ENCODE measurements around the gene SRD5A3.
A peak's percentile ranks its signal among the peaks of the same experiment; 100 is the strongest.
"Not testable (repeated sequence)": the region's sequence is repeated elsewhere in the genome, so short reads cannot be mapped to it uniquely, and the experiment has no call there.

SRD5A3 gene

GRCh38 chr4:55345054-55345453 is 988 bp upstream of the SRD5A3 start:
- Histone ChIP-seq H3K9me3 (ENCODE audit: control insufficient read depth, low read length) (no peaks in the 10 kb centered on the region), H3K4me3 (ENCODE audit: insufficient read depth, low read depth, low read length, poor library complexity, severe bottlenecking) (no peak overlapping the region), H3K36me3 (ENCODE audit: control insufficient read depth, insufficient read depth, low read length) (no peaks in the 10 kb centered on the region), H3K27me3 (replicated peaks; ENCODE audit: control insufficient read depth, insufficient read depth, low read length, poor library complexity, severe bottlenecking) (no peaks in the 10 kb centered on the region), H3K27ac (ENCODE audit: insufficient read depth, low read length, poor library complexity, severe bottlenecking) (no peak overlapping the region), H3K4me1 (ENCODE audit: control insufficient read depth, insufficient read depth, low read length, poor library complexity, severe bottlenecking) (peaks cover 6% of the 10 kb centered on the region)
- no peak for DNase-seq

GRCh38 chr4:55346851-55347255 is 811 bp downstream of the SRD5A3 start:
- no peaks in the 10 kb centered on the region for H3K9me3 ChIP-seq (ENCODE audit: control insufficient read depth, low read length)
- H3K27me3 ChIP-seq (replicated peaks; ENCODE audit: control insufficient read depth, insufficient read depth, low read length, poor library complexity, severe bottlenecking), result no peaks in the 10 kb centered on the region
- peak overlapping the region; percentile 70 for H3K27ac ChIP-seq (ENCODE audit: insufficient read depth, low read length, poor library complexity, severe bottlenecking)
- no peaks in the 10 kb centered on the region for H3K36me3 ChIP-seq (ENCODE audit: control insufficient read depth, insufficient read depth, low read length)
- peak overlapping the region; percentile 89 for H3K4me3 ChIP-seq (ENCODE audit: insufficient read depth, low read depth, low read length, poor library complexity, severe bottlenecking)
- H3K4me1 ChIP-seq (ENCODE audit: control insufficient read depth, insufficient read depth, low read length, poor library complexity, severe bottlenecking), result peaks cover 6% of the 10 kb centered on the region
- DNase-seq, result no peak

- peaks cover 6% of the 10 kb centered on the region for H3K4me1 ChIP-seq (ENCODE audit: control insufficient read depth, insufficient read depth, low read length, poor library complexity, severe bottlenecking)
- no peaks in the 10 kb centered on the region for H3K9me3 ChIP-seq (ENCODE audit: control insufficient read depth, low read length)
- DNase-seq, result no peak
- no peak overlapping the region for H3K27ac ChIP-seq (ENCODE audit: insufficient read depth, low read length, poor library complexity, severe bottlenecking)
- no peaks in the 10 kb centered on the region for H3K36me3 ChIP-seq (ENCODE audit: control insufficient read depth, insufficient read depth, low read length)
- H3K4me3 ChIP-seq (ENCODE audit: insufficient read depth, low read depth, low read length, poor library complexity, severe bottlenecking), result no peak overlapping the region
- H3K27me3 ChIP-seq (replicated peaks; ENCODE audit: control insufficient read depth, insufficient read depth, low read length, poor library complexity, severe bottlenecking), result no peaks in the 10 kb centered on the region
Observed at GRCh38 chr4:55347610-55348228, 1.7 kb downstream of the SRD5A3 start.

- no peak overlapping the region for H3K27ac ChIP-seq (ENCODE audit: insufficient read depth, low read length, poor library complexity, severe bottlenecking)
- DNase-seq, result no peak
- no peaks in the 10 kb centered on the region for H3K9me3 ChIP-seq (ENCODE audit: control insufficient read depth, low read length)
- no peaks in the 10 kb centered on the region for H3K27me3 ChIP-seq (replicated peaks; ENCODE audit: control insufficient read depth, insufficient read depth, low read length, poor library complexity, severe bottlenecking)
- no peak overlapping the region for H3K4me3 ChIP-seq (ENCODE audit: insufficient read depth, low read depth, low read length, poor library complexity, severe bottlenecking)
- no peaks in the 10 kb centered on the region for H3K36me3 ChIP-seq (ENCODE audit: control insufficient read depth, insufficient read depth, low read length)
- peaks cover 6% of the 10 kb centered on the region for H3K4me1 ChIP-seq (ENCODE audit: control insufficient read depth, insufficient read depth, low read length, poor library complexity, severe bottlenecking)
Observed at GRCh38 chr4:55348466-55348865, 2.4 kb downstream of the SRD5A3 start.

GRCh38 chr4:55350870-55351269 is 4.8 kb downstream of the SRD5A3 start:
- H3K4me1 ChIP-seq (ENCODE audit: control insufficient read depth, insufficient read depth, low read length, poor library complexity, severe bottlenecking); H3K9me3 ChIP-seq (ENCODE audit: control insufficient read depth, low read length); H3K36me3 ChIP-seq (ENCODE audit: control insufficient read depth, insufficient read depth, low read length); H3K27me3 ChIP-seq (replicated peaks; ENCODE audit: control insufficient read depth, insufficient read depth, low read length, poor library complexity, severe bottlenecking); DNase-seq; H3K27ac ChIP-seq (ENCODE audit: insufficient read depth, low read length, poor library complexity, severe bottlenecking); H3K4me3 ChIP-seq (ENCODE audit: insufficient read depth, low read depth, low read length, poor library complexity, severe bottlenecking): not testable (repeated sequence)

GRCh38 chr4:55351824-55352223 is 5.8 kb downstream of the SRD5A3 start:
- H3K36me3 ChIP-seq (ENCODE audit: control insufficient read depth, insufficient read depth, low read length), result no peaks in the 10 kb centered on the region
- no peaks in the 10 kb centered on the region for H3K27me3 ChIP-seq (replicated peaks; ENCODE audit: control insufficient read depth, insufficient read depth, low read length, poor library complexity, severe bottlenecking)
- no peak overlapping the region for H3K4me3 ChIP-seq (ENCODE audit: insufficient read depth, low read depth, low read length, poor library complexity, severe bottlenecking)
- peaks cover 1% of the 10 kb centered on the region for H3K4me1 ChIP-seq (ENCODE audit: control insufficient read depth, insufficient read depth, low read length, poor library complexity, severe bottlenecking)
- no peak for DNase-seq
- H3K9me3 ChIP-seq (ENCODE audit: control insufficient read depth, low read length), result no peaks in the 10 kb centered on the region
- no peak overlapping the region for H3K27ac ChIP-seq (ENCODE audit: insufficient read depth, low read length, poor library complexity, severe bottlenecking)

GRCh38 chr4:55352726-55353125 is 6.7 kb downstream of the SRD5A3 start:
- DNase-seq, result no peak

GRCh38 chr4:55353228-55353747 is 7.2 kb downstream of the SRD5A3 start:
- not testable (repeated sequence) for H3K27me3 ChIP-seq (replicated peaks; ENCODE audit: control insufficient read depth, insufficient read depth, low read length, poor library complexity, severe bottlenecking); H3K4me1 ChIP-seq (ENCODE audit: control insufficient read depth, insufficient read depth, low read length, poor library complexity, severe bottlenecking); H3K9me3 ChIP-seq (ENCODE audit: control insufficient read depth, low read length); DNase-seq; H3K36me3 ChIP-seq (ENCODE audit: control insufficient read depth, insufficient read depth, low read length); H3K4me3 ChIP-seq (ENCODE audit: insufficient read depth, low read depth, low read length, poor library complexity, severe bottlenecking); H3K27ac ChIP-seq (ENCODE audit: insufficient read depth, low read length, poor library complexity, severe bottlenecking)

More at GRCh38 chr4:55352726-55353125, 6.7 kb downstream of the SRD5A3 start:
- no peaks in the 10 kb centered on the region for H3K27me3 ChIP-seq (replicated peaks; ENCODE audit: control insufficient read depth, insufficient read depth, low read length, poor library complexity, severe bottlenecking)
- no peaks in the 10 kb centered on the region for H3K4me1 ChIP-seq (ENCODE audit: control insufficient read depth, insufficient read depth, low read length, poor library complexity, severe bottlenecking)
- H3K4me3 ChIP-seq (ENCODE audit: insufficient read depth, low read depth, low read length, poor library complexity, severe bottlenecking), result no peak overlapping the region
- H3K27ac ChIP-seq (ENCODE audit: insufficient read depth, low read length, poor library complexity, severe bottlenecking), result no peak overlapping the region
- no peaks in the 10 kb centered on the region for H3K9me3 ChIP-seq (ENCODE audit: control insufficient read depth, low read length)
- no peaks in the 10 kb centered on the region for H3K36me3 ChIP-seq (ENCODE audit: control insufficient read depth, insufficient read depth, low read length)

- Histone ChIP-seq H3K4me1 (ENCODE audit: control insufficient read depth, insufficient read depth, low read length, poor library complexity, severe bottlenecking) (no peaks in the 10 kb centered on the region), H3K4me3 (ENCODE audit: insufficient read depth, low read depth, low read length, poor library complexity, severe bottlenecking) (no peak overlapping the region), H3K36me3 (ENCODE audit: control insufficient read depth, insufficient read depth, low read length) (no peaks in the 10 kb centered on the region), H3K27ac (ENCODE audit: insufficient read depth, low read length, poor library complexity, severe bottlenecking) (no peak overlapping the region), H3K27me3 (replicated peaks; ENCODE audit: control insufficient read depth, insufficient read depth, low read length, poor library complexity, severe bottlenecking) (no peaks in the 10 kb centered on the region), H3K9me3 (ENCODE audit: control insufficient read depth, low read length) (no peaks in the 10 kb centered on the region)
- no peak for DNase-seq
Observed at GRCh38 chr4:55354648-55355047, 8.6 kb downstream of the SRD5A3 start.

- no peak overlapping the region for H3K27ac ChIP-seq (ENCODE audit: insufficient read depth, low read length, poor library complexity, severe bottlenecking)
- H3K27me3 ChIP-seq (replicated peaks; ENCODE audit: control insufficient read depth, insufficient read depth, low read length, poor library complexity, severe bottlenecking), result no peaks in the 10 kb centered on the region
- H3K36me3 ChIP-seq (ENCODE audit: control insufficient read depth, insufficient read depth, low read length), result no peaks in the 10 kb centered on the region
- H3K4me3 ChIP-seq (ENCODE audit: insufficient read depth, low read depth, low read length, poor library complexity, severe bottlenecking), result no peak overlapping the region
- H3K9me3 ChIP-seq (ENCODE audit: control insufficient read depth, low read length), result no peaks in the 10 kb centered on the region
- DNase-seq, result no peak
- no peaks in the 10 kb centered on the region for H3K4me1 ChIP-seq (ENCODE audit: control insufficient read depth, insufficient read depth, low read length, poor library complexity, severe bottlenecking)
Observed at GRCh38 chr4:55355555-55355954, 9.5 kb downstream of the SRD5A3 start.
